Measurements from ENCODE around the gene KRTAP21-1.

KRTAP21-1 gene

DNA sequence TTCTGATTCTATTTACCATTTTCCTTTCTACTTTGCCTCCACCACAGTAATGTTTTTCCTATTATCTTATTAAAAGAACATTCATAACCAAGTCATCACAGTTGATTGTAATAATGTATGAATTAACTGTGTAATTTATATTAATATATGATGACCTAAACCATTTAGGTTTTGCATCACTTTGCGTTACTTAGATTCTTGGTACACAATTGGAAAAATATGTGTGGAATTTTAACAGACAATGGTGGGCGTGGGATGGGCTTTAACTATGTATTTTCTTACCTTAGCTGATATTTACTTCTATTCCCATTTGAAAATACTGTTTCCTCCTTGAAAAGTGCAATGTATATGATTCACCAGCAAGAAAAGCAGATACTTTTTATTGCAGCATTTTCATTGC lies 40.3 kb downstream of the KRTAP21-1 start:
- Histone ChIP-seq H3K36me3 (ENCODE audit: insufficient read depth, insufficient read length, low read length) (no peaks in the 10 kb centered on the region), H3K4me1 (ENCODE audit: insufficient read depth, insufficient read length) (no peaks in the 10 kb centered on the region), H3K9ac (ENCODE audit: insufficient read length, low read depth) (no peak overlapping the region), H3K4me3 (ENCODE audit: insufficient read length, low read depth) (no peak overlapping the region), H3K27me3 (ENCODE audit: insufficient read depth, insufficient read length) (no peaks in the 10 kb centered on the region), H3K9me3 (ENCODE audit: insufficient read depth, low read length) (no peaks in the 10 kb centered on the region)
- no peak for TF ChIP-seq SUZ12 (IDR thresholded peaks at IDR 0.05; ENCODE audit: extremely low read depth, insufficient read depth, insufficient read length)
- TF ChIP-seq ZNF274 (IDR thresholded peaks at IDR 0.05; ENCODE audit: low read depth, low read length): no peak
- no peak for DNase-seq (ENCODE audit: low read depth, low spot score)

DNA sequence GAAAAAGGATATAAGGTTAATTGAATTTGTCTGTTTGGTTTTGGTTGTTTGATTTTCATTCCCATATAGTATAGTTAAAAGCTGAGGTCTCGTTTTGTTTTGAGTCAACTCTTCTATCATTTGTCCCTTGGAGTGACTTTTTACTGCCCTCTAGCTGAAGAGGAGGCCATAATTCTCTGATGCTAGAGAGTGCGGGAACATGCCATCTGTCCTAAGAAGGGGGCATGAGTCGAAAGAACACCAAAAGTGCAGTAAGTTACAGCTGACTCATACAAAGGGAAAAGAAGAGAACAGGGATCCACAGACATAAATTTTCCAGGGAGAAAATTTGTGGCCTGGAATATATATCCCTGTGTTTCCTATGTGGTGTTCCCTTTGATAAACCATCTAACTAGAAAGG lies 40.8 kb downstream of the KRTAP21-1 start:
- no peak for TF ChIP-seq YY1 (IDR thresholded peaks at IDR 0.05; ENCODE audit: insufficient read depth, insufficient read length)
- no peak for TF ChIP-seq ZNF274 (IDR thresholded peaks at IDR 0.05; ENCODE audit: low read depth, low read length)
- TF ChIP-seq SUZ12 (IDR thresholded peaks at IDR 0.05; ENCODE audit: extremely low read depth, insufficient read depth, insufficient read length): no peak
- Histone ChIP-seq H3K4me3 (ENCODE audit: insufficient read length, low read depth) (no peak overlapping the region), H3K9ac (ENCODE audit: insufficient read length, low read depth) (no peak overlapping the region), H3K4me1 (ENCODE audit: insufficient read depth, insufficient read length) (no peaks in the 10 kb centered on the region), H3K36me3 (ENCODE audit: insufficient read depth, insufficient read length, low read length) (no peaks in the 10 kb centered on the region), H3K27me3 (ENCODE audit: insufficient read depth, insufficient read length) (no peaks in the 10 kb centered on the region), H3K9me3 (ENCODE audit: insufficient read depth, low read length) (no peaks in the 10 kb centered on the region)
- DNase-seq (ENCODE audit: low read depth, low spot score): no peak

GRCh38 chr21:30713766-30714165 lies 41.5 kb downstream of the KRTAP21-1 start:
- Histone ChIP-seq H3K36me3 (ENCODE audit: insufficient read depth, insufficient read length, low read length) (no peaks in the 10 kb centered on the region), H3K9me3 (ENCODE audit: insufficient read depth, low read length) (no peaks in the 10 kb centered on the region), H3K4me3 (ENCODE audit: insufficient read length, low read depth) (no peak overlapping the region), H3K4me1 (ENCODE audit: insufficient read depth, insufficient read length) (no peaks in the 10 kb centered on the region), H3K9ac (ENCODE audit: insufficient read length, low read depth) (no peak overlapping the region), H3K27me3 (ENCODE audit: insufficient read depth, insufficient read length) (no peaks in the 10 kb centered on the region)
- TF ChIP-seq ZNF274 (IDR thresholded peaks at IDR 0.05; ENCODE audit: low read depth, low read length) (no peak), YY1 (IDR thresholded peaks at IDR 0.05; ENCODE audit: insufficient read depth, insufficient read length) (no peak), SUZ12 (IDR thresholded peaks at IDR 0.05; ENCODE audit: extremely low read depth, insufficient read depth, insufficient read length) (no peak)
- DNase-seq (ENCODE audit: low read depth, low spot score): no peak

- Histone ChIP-seq H3K4me1 (ENCODE audit: insufficient read depth, insufficient read length) (no peaks in the 10 kb centered on the region), H3K4me3 (ENCODE audit: insufficient read length, low read depth) (no peak overlapping the region), H3K9me3 (ENCODE audit: insufficient read depth, low read length) (no peaks in the 10 kb centered on the region), H3K9ac (ENCODE audit: insufficient read length, low read depth) (no peak overlapping the region), H3K27me3 (ENCODE audit: insufficient read depth, insufficient read length) (no peaks in the 10 kb centered on the region), H3K36me3 (ENCODE audit: insufficient read depth, insufficient read length, low read length) (no peaks in the 10 kb centered on the region)
- TF ChIP-seq SUZ12 (IDR thresholded peaks at IDR 0.05; ENCODE audit: extremely low read depth, insufficient read depth, insufficient read length) (no peak), YY1 (IDR thresholded peaks at IDR 0.05; ENCODE audit: insufficient read depth, insufficient read length) (no peak), ZNF274 (IDR thresholded peaks at IDR 0.05; ENCODE audit: low read depth, low read length) (no peak)
- DNase-seq (ENCODE audit: low read depth, low spot score): no peak
These were observed 44.7 kb downstream of the KRTAP21-1 start for GRCh38 chr21:30710499-30710898.

DNA sequence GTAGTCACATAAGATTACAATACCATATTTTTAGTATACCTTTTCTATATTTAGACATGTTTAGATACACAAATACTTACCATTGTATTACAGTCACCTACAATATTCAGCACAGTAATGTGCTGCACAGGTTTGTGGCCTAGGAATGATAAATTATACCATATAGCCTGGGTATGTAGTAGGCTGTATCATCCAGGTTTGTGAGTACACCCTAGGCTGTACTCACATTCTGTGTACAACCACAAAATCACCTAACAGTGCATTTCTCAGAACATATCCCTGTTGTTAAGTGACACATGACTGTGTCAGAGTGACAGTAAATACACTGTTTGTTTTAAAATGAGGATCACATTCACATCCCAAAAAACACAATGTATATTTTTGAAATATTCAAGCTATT lies 47.8 kb downstream of the KRTAP21-1 start:
- no peak for TF ChIP-seq SUZ12 (IDR thresholded peaks at IDR 0.05; ENCODE audit: extremely low read depth, insufficient read depth, insufficient read length)
- no peaks in the 10 kb centered on the region for H3K4me1 ChIP-seq (ENCODE audit: insufficient read depth, insufficient read length)

More for the DNA sequence above, 47.8 kb downstream of the KRTAP21-1 start:
- Histone ChIP-seq H3K4me3 (ENCODE audit: insufficient read length, low read depth) (no peak overlapping the region), H3K9me3 (ENCODE audit: insufficient read depth, low read length) (no peaks in the 10 kb centered on the region), H3K9ac (ENCODE audit: insufficient read length, low read depth) (no peak overlapping the region), H3K36me3 (ENCODE audit: insufficient read depth, insufficient read length, low read length) (no peaks in the 10 kb centered on the region), H3K27me3 (ENCODE audit: insufficient read depth, insufficient read length) (no peaks in the 10 kb centered on the region)
- no peak for DNase-seq (ENCODE audit: low read depth, low spot score)
